Measurements from ENCODE around the gene NPAS1.
"Not testable (repeated sequence)": the region's sequence is repeated elsewhere in the genome, so short reads cannot be mapped to it uniquely, and the experiment has no call there.

The NPAS1 gene

GRCh38 chr19:47078351-47078750, 58.7 kb downstream of the NPAS1 start:
- DNase-seq (ENCODE audit: low read depth, low spot score), result not testable (repeated sequence)

DNA sequence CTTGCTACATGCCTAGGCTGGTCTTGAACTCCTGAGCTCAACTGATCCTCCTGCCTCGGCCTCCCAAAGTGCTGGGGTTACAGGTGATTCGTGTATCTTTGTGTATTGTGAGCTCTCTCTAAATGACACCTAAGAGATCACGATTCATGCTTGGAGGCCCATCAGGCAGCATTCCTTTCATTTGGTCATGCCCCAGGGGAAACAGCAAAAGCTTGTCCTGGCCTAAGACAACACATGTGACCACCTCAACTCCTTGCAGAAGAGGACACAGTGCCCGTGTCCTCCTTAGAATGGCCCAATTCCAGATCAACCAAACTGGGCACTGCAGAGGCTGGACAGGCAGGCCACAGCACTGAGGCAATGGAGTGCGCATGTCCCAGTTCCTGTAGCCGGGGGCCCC, 61.5 kb downstream of the NPAS1 start:
- no peak for DNase-seq (ENCODE audit: low read depth, low spot score)

DNA sequence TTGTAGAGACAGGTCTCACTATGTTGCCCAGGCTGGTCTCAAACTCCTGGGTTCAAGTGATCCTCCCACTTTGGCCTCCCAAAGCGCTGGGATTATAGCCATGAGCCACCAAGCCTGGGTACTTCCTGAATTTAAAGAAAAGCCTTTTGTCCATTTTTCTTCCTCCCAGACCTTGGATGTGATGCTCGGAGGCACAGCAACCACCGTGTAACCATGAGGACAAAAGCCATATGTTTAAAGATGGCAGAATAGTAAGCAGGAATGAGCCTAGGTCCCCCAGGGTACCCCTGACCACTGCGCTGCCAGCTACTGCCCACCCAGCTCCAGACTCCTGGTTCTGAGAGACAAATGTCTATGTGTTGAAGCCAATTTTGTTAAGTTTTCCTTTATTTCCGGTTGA, 62.9 kb downstream of the NPAS1 start:
- no peak for DNase-seq (ENCODE audit: low read depth, low spot score)

- no peak for DNase-seq (ENCODE audit: low read depth, low spot score)
These were observed 65.3 kb downstream of the NPAS1 start for GRCh38 chr19:47084879-47085439.

DNA sequence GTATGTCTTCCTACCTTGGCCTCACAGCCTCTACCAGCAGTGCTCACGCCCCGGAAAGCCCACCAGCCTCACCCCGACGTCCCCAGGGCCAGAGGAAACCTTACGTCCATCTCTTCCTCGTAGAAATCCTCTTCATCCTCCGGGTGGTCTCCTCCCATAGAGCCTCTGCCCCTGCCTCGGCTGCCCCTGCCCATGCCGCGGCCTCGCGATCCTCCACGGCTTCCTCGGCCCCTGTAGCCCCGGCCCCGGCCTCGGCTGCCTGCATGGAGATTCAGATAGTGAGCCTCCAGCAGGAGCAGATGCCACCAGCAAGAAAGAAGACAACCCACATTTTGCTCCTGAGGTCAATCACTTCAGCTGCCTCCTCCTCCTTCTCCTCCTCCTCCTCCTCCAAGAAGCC, 66.6 kb downstream of the NPAS1 start:
- no peak for DNase-seq (ENCODE audit: low read depth, low spot score)

GRCh38 chr19:47089767-47090350, 70.2 kb downstream of the NPAS1 start:
- no peak for DNase-seq (ENCODE audit: low read depth, low spot score)

- DNase-seq (ENCODE audit: low read depth, low spot score), result no peak
These were observed 73.6 kb downstream of the NPAS1 start for GRCh38 chr19:47093254-47093653.

DNA sequence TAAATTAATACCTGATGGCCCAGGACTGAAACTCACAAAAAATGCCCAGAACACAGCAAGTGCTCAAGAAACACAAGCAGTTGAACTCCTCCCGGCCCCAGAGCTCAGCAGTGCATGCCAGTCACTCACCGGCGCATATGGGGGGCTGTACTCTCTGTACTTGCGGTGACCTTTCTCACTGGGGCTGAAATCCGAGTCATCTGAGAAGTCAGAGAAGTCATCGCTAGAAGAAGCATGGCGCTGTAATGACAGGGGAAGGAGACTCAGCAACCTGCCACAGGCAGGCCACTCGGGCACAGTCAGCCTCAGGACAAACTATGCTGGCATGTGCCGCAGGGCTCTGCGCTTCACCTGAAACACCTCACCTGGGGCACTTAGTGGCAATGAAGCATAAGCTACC, 74.2 kb downstream of the NPAS1 start:
- no peak for DNase-seq (ENCODE audit: low read depth, low spot score)

DNA sequence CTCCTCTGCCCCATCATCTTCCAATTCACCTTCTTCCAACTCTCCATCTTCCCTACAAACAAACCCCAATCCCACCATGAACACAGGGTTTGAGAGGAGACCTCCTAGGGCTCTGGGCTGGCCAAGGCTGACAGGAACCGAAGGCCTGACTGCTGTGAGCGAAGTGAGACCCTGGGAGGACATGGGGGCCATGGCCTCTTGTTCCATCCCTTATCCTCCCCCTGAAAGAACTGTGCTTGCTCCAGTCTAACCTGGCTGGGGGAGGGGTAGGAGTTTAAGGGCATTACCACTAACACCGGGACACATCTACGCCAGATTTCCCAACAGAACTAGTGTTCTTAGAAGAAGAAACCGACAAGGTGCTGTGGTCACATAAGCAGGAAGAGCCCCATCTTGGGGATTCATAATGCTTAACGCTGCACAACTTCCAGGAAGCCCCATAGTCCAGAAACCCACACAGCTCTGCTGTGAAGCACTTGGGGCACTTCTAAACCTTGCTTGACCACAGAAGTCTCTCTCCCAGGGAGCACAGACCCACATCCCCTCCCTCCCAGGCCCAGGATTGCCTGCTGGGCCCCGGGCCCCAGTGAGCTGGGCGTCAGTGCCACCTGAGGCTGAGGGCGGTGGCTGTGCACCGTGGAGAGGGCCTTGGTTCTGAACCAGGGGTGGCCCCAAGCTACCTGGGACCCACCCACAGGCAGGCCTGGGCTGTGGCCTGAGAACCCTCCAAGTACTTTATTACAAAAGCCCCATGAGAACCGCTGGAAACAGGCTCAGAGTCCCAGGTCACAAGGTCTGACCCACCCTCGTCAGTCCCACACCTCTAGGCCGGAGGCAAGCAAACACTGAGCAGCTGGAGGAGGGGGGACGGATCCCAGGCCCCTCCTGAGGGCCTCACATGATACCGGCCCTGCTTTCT, 75.2 kb downstream of the NPAS1 start:
- DNase-seq (ENCODE audit: low read depth, low spot score), result no peak
